H1 (cell line): Measurements from ENCODE around the gene ALLC. TPM values are rescaled to one million over a fixed set of nuclear protein-coding genes. Genes with fewer than 3 reads are reported as not detected.

Experiments used
- CTCF ChIA-PET: fragments of 300-600 bp; sonication (Branson Sonifier 250); formaldehyde crosslinking; loops from one replicate; lab custom pipeline; 2021; ENCODE audit not compliant: partially characterized antibody; lab: Charles Lee
- POLR2A ChIA-PET: fragments of 300-600 bp; sonication (Branson Sonifier 250); formaldehyde crosslinking; loops from one replicate; lab custom pipeline; 2021; ENCODE audit warnings: inconsistent platforms; ENCODE audit not compliant: partially characterized antibody; lab: Charles Lee
- DNase-seq, 2 experiments: peaks; one replicate each; pipeline versions ENCODE4 v3.0.0 to v3.0.0-alpha.2; 2010 to 2022; ENCODE audit warnings: low spot score in 2 of 2, low read depth in 1 of 2, mixed read lengths in 1 of 2
- FAIRE-seq: peaks from 2 replicates; lab custom pipeline; 2011; peaks lifted over from hg19 to GRCh38; lab: Jason Lieb, UNC
- H2AFZ ChIP-seq: 2 replicates; pipeline ENCODE4 v1.8.1; 2012; ENCODE audit warnings: low read length, inconsistent platforms
- H2AK5ac ChIP-seq: 2 replicates; pipeline ENCODE4 v1.6.1; 2013; ENCODE audit warnings: low read depth, low read length
- H2BK120ac ChIP-seq: replicated peaks from 2 replicates; pipeline ENCODE3; 2013; ENCODE audit warnings: low read depth, low read length, inconsistent platforms
- H2BK12ac ChIP-seq: 2 replicates; pipeline ENCODE4 v1.6.1; 2013; ENCODE audit warnings: low read depth, low read length
- H2BK15ac ChIP-seq: 2 replicates; pipeline ENCODE4 v1.6.1; 2013; ENCODE audit warnings: low read length
- H2BK20ac ChIP-seq: 2 replicates; pipeline ENCODE4 v1.6.1; 2013; ENCODE audit warnings: low read length
- H2BK5ac ChIP-seq: 2 replicates; pipeline ENCODE4 v1.6.1; 2013; ENCODE audit warnings: low read depth, low read length
- H3K14ac ChIP-seq: 2 replicates; pipeline ENCODE4 v1.6.1; 2013; ENCODE audit warnings: inconsistent platforms; ENCODE audit not compliant: insufficient read length
- H3K18ac ChIP-seq: 2 replicates; pipeline ENCODE4 v1.6.1; 2013; ENCODE audit warnings: low read length; ENCODE audit errors: extremely low read depth
- H3K23ac ChIP-seq: 2 replicates; pipeline ENCODE4 v1.6.1; 2013; ENCODE audit warnings: inconsistent platforms; ENCODE audit not compliant: insufficient read length
- H3K23me2 ChIP-seq: 2 replicates; pipeline ENCODE4 v1.6.1; 2013; ENCODE audit warnings: low read depth, low read length
- H3K27ac ChIP-seq: 2 replicates; pipeline ENCODE4 v1.6.1; 2011; ENCODE audit warnings: low read depth, low read length, inconsistent platforms
- H3K27me3 ChIP-seq, 4 experiments: replicated peaks in 1 of 4; 1 replicate in 1 of 4; 2 replicates in 3 of 4; pipeline versions ENCODE4 v1.6.1 to v1.8.1; 2011 to 2013; ENCODE audit warnings: low read length in 3 of 4, mild to moderate bottlenecking in 3 of 4, inconsistent platforms in 2 of 4, mixed read lengths in 2 of 4, moderate library complexity in 1 of 4; ENCODE audit not compliant: control insufficient read depth in 3 of 4, insufficient read depth in 3 of 4; ENCODE audit errors: extremely low read depth in 1 of 4
- H3K36me3 ChIP-seq, 4 experiments: 2 replicates each; pipeline versions ENCODE4 v1.6.1 to v1.8.1; 2011 to 2013; ENCODE audit warnings: mild to moderate bottlenecking in 4 of 4, low read length in 3 of 4, moderate library complexity in 2 of 4, control low read depth in 1 of 4, inconsistent platforms in 1 of 4; ENCODE audit not compliant: insufficient read depth in 4 of 4, control insufficient read depth in 2 of 4
- H3K4ac ChIP-seq: replicated peaks from 2 replicates; pipeline ENCODE3; 2013; ENCODE audit warnings: low read length, low read depth, mixed read lengths, inconsistent platforms; ENCODE audit not compliant: insufficient read length
- H3K4me1 ChIP-seq, 4 experiments: replicated peaks in 1 of 4; 1 replicate in 1 of 4; 2 replicates in 3 of 4; pipeline versions ENCODE4 v1.6.1 to v1.8.1; 2011 to 2013; ENCODE audit warnings: low read length in 3 of 4, inconsistent platforms in 2 of 4, mixed read lengths in 1 of 4; ENCODE audit not compliant: insufficient read depth in 4 of 4, control insufficient read depth in 3 of 4
- H3K4me2 ChIP-seq, 2 experiments: 2 replicates each; pipeline versions ENCODE4 v1.6.1 to v1.8.1; 2011 to 2013; ENCODE audit warnings: low read depth in 2 of 2, low read length in 2 of 2, control low read depth in 1 of 2, inconsistent platforms in 1 of 2, mild to moderate bottlenecking in 1 of 2; ENCODE audit not compliant: insufficient read depth in 1 of 2
- H3K4me3 ChIP-seq, 4 experiments: fragments of 200-600, 300-600 bp in 1 of 4; sonication (generic), shearing (Covaris generic), sonication (Bioruptor Twin) in 1 of 4; 2 replicates each; pipeline versions ENCODE4 v1.5.1 to v1.8.1; 2011 to 2016; ENCODE audit warnings: low read length in 4 of 4, low read depth in 3 of 4, control low read depth in 2 of 4, inconsistent platforms in 2 of 4, mild to moderate bottlenecking in 2 of 4, mixed read lengths in 1 of 4, moderate library complexity in 1 of 4; ENCODE audit not compliant: insufficient read depth in 2 of 4; ENCODE audit errors: extremely low read depth in 1 of 4
- H3K56ac ChIP-seq: replicated peaks from 2 replicates; pipeline ENCODE3; 2013; ENCODE audit warnings: low read depth, mild to moderate bottlenecking, mixed read lengths, low read length, inconsistent platforms; ENCODE audit not compliant: insufficient read length
- H3K79me1 ChIP-seq: 2 replicates; pipeline ENCODE4 v1.6.1; 2013; ENCODE audit warnings: low read depth, low read length, control low read depth
- H3K79me2 ChIP-seq, 2 experiments: 2 replicates each; pipeline versions ENCODE4 v1.6.1 to v1.8.1; 2012 to 2013; ENCODE audit warnings: low read length in 2 of 2, mild to moderate bottlenecking in 2 of 2, inconsistent platforms in 1 of 2; ENCODE audit not compliant: insufficient read depth in 2 of 2, control insufficient read depth in 1 of 2
- H3K9ac ChIP-seq, 4 experiments: replicated peaks in 1 of 4; 1 replicate in 1 of 4; 2 replicates in 3 of 4; pipeline versions ENCODE4 v1.6.1 to v1.8.1; 2011 to 2013; ENCODE audit warnings: low read depth in 3 of 4, low read length in 3 of 4, control low read depth in 2 of 4, mild to moderate bottlenecking in 2 of 4, moderate library complexity in 2 of 4, inconsistent platforms in 1 of 4; ENCODE audit errors: extremely low read depth in 1 of 4
- H3K9me3 ChIP-seq, 2 experiments: 2 replicates each; pipeline versions ENCODE4 v1.6.1 to v1.8.1; 2012 to 2013; ENCODE audit warnings: mild to moderate bottlenecking in 2 of 2, moderate library complexity in 2 of 2, control low read depth in 1 of 2, inconsistent platforms in 1 of 2, low read depth in 1 of 2, low read length in 1 of 2, mixed read lengths in 1 of 2; ENCODE audit not compliant: insufficient read depth in 2 of 2
- H4K20me1 ChIP-seq, 2 experiments: replicated peaks in 1 of 2; 2 replicates each; pipeline versions ENCODE3 to v1.8.1; 2011 to 2013; ENCODE audit warnings: inconsistent platforms in 2 of 2, low read length in 2 of 2, mild to moderate bottlenecking in 1 of 2; ENCODE audit not compliant: insufficient read depth in 2 of 2, control insufficient read depth in 1 of 2
- H4K5ac ChIP-seq: 2 replicates; pipeline ENCODE4 v1.6.1; 2013; ENCODE audit warnings: low read length, low read depth, mixed read lengths, inconsistent platforms; ENCODE audit not compliant: insufficient read length
- H4K8ac ChIP-seq: 2 replicates; pipeline ENCODE4 v1.8.0; 2013; ENCODE audit warnings: mild to moderate bottlenecking, moderate library complexity, low read length, inconsistent platforms; ENCODE audit not compliant: insufficient read depth; ENCODE audit errors: extremely low read depth
- H4K91ac ChIP-seq: replicated peaks from 2 replicates; pipeline ENCODE3; 2013; ENCODE audit warnings: low read length, mixed read lengths, inconsistent platforms; ENCODE audit not compliant: insufficient read length
- CHD2 ChIP-seq: IDR thresholded peaks from 2 replicates; pipeline ENCODE4 v1.6.1; 2012; ENCODE audit warnings: low read length, improper control_type of control experiment
- CTBP2 ChIP-seq: IDR thresholded peaks from 2 replicates; pipeline ENCODE4 v1.7.0; 2011; ENCODE audit warnings: borderline replicate concordance, mild to moderate bottlenecking, moderate library complexity, mixed read lengths, low read length; ENCODE audit not compliant: insufficient read depth, insufficient read length
- EGR1 ChIP-seq: IDR thresholded peaks from 2 replicates; pipeline ENCODE4 v1.6.1; 2011; ENCODE audit warnings: low read depth, low read length, borderline replicate concordance
- EZH2 ChIP-seq: fragments of 200-600 bp; sonication (generic); IDR thresholded peaks from 2 replicates; pipeline ENCODE4 v1.7.1; 2012; ENCODE audit warnings: low read depth, mild to moderate bottlenecking, moderate library complexity, low read length, inconsistent platforms; ENCODE audit not compliant: severe bottlenecking
- HDAC2 ChIP-seq, 2 experiments: fragments of 300-600 bp in 1 of 2; sonication (generic) in 1 of 2; IDR thresholded peaks; 2 replicates each; pipeline ENCODE4 v1.6.1; 2011 to 2012; ENCODE audit warnings: low read depth in 2 of 2, low read length in 2 of 2, mild to moderate bottlenecking in 2 of 2, moderate library complexity in 2 of 2, borderline replicate concordance in 1 of 2, inconsistent platforms in 1 of 2
- RAD21 ChIP-seq, 2 experiments: IDR thresholded peaks in 1 of 2; conservative IDR thresholded peaks in 1 of 2; 2 replicates each; pipeline ENCODE4 v1.6.1; 2011; ENCODE audit warnings: low read depth in 2 of 2, low read length in 2 of 2, improper control_type of control experiment in 1 of 2, inconsistent platforms in 1 of 2, mild to moderate bottlenecking in 1 of 2, moderate library complexity in 1 of 2
- RNF2 ChIP-seq: fragments of 200-900, 300-1000 bp; sonication (generic); IDR thresholded peaks from 2 replicates; pipeline ENCODE4 v1.7.1; 2016; ENCODE audit warnings: borderline replicate concordance, low read depth, mild to moderate bottlenecking, antibody characterized with exemption, low read length; ENCODE audit not compliant: poor library complexity, severe bottlenecking; ENCODE audit errors: missing control alignments
- SP1 ChIP-seq: IDR thresholded peaks from 2 replicates; pipeline ENCODE4 v1.6.1; 2011; ENCODE audit warnings: low read depth, low read length
- TAF7 ChIP-seq: optimal IDR thresholded peaks from 2 replicates; pipeline ENCODE3; 2011; ENCODE audit warnings: low read depth, mild to moderate bottlenecking, inconsistent platforms, low read length, moderate library complexity, borderline replicate concordance
- TCF12 ChIP-seq: IDR thresholded peaks from 2 replicates; pipeline ENCODE4 v1.6.1; 2011; ENCODE audit warnings: low read depth, mild to moderate bottlenecking, low read length
- WGBS, 2 experiments: shearing (Covaris generic) in 1 of 2; methylation state at CpG; one replicate each; pipeline versions ENCODE4 v1.1.6 to v1.1.7; 2013 to 2015; ENCODE audit warnings: low lambda C conversion rate in 2 of 2, mixed read lengths in 2 of 2, inconsistent platforms in 1 of 2, low coverage in 1 of 2, missing lambda C conversion rate in 1 of 2; ENCODE audit not compliant: insufficient replicate concordance in 2 of 2, insufficient coverage in 1 of 2, insufficient read length in 1 of 2; ENCODE audit errors: extremely low coverage in 1 of 2, missing lambda C conversion rate in 1 of 2; 5-methylcytosine and 5-hydroxymethylcytosine counted together
- polyA plus RNA-seq, 7 experiments: library from polyadenylated mRNA; depleted of rRNA in 3 of 7; stranded (reverse) in 5 of 7; unstranded in 2 of 7; fragments of >200 nt in 5 of 7; fragments of 200-250 nt in 2 of 7; gene quantifications; 1 replicate in 5 of 7; 2 replicates in 1 of 7; 4 replicates in 1 of 7; pipeline versions ENCODE4 v1.2.1 to v1.2.3, GENCODE V29; 2011 to 2013; ENCODE audit warnings: missing spikeins in 2 of 7, mixed read lengths in 2 of 7
- total RNA-seq: library from RNA; stranded (reverse); fragmentation: NEBNext Ultra II Directional; extraction: Animal tissue kit (Norgen Biotek cat#: 25700); gene quantifications from 2 replicates; pipeline ENCODE4 v1.2.1, GENCODE V29; 2021

ALLC gene
- total and polyA plus RNA-seq, 2 of the 8 experiments (the other 6 are each of a cell fraction or from before 2014, with no cell fraction given): not detected

GRCh38 chr2:3637692-3638455 is 20.1 kb upstream of the ALLC start:
- H3K27ac ChIP-seq: no peak overlapping the region
- no peaks in the 10 kb centered on the region for H3K36me3 ChIP-seq
- FAIRE-seq (no peak), DNase-seq (peak in 1 of 2 experiments; percentile 39)
- H2AK5ac ChIP-seq: no peak overlapping the region
- H2BK12ac ChIP-seq: 0 out of 2 replicates have a peak overlapping the region, but pooled peaks have one; percentile 17
- H4K8ac ChIP-seq: peak overlapping the region; percentile 14; the same call in 1 of the 2 replicates
- H3K4ac ChIP-seq: no peak overlapping the region
- no peak overlapping the region for H2AFZ ChIP-seq
- no peaks in the 10 kb centered on the region; a peak in 1 of 7 replicates for H3K4me1 ChIP-seq
- no peaks in the 10 kb centered on the region for H4K20me1 ChIP-seq
- H3K79me1 ChIP-seq: no peaks in the 10 kb centered on the region
- H3K9me3 ChIP-seq: no peaks in the 10 kb centered on the region
- WGBS, 2 experiments: 92% methylated on average over 30 of the region's 30 CpGs; no CpG with 5 or more reads in 1 of the 2 experiments
- ChIA-PET POLR2A (interaction anchor here (1.2 to 2.2 kb wide), 2 partner anchors 14 to 80 kb away, joined by 4 to 9 read pairs; partner anchors contain the start of gene RNASEH1), CTCF (interaction anchor here (0.7 to 2.4 kb wide), 4 partner anchors 9 to 14 kb away, joined by 3 to 13 read pairs (median 6); no protein-coding TSS in a partner anchor)
- H3K27me3 ChIP-seq: no peaks in the 10 kb centered on the region; a peak in 1 of 7 replicates
- no peak overlapping the region for H2BK15ac ChIP-seq
- no peak overlapping the region for H3K14ac ChIP-seq
- no peak overlapping the region for H2BK5ac ChIP-seq
- H3K4me2 ChIP-seq: no peak overlapping the region
- H4K91ac ChIP-seq: no peak overlapping the region
- no peak overlapping the region for H2BK120ac ChIP-seq
- no peak overlapping the region for H3K4me3 ChIP-seq
- no peaks in the 10 kb centered on the region for H3K79me2 ChIP-seq
- H3K23me2 ChIP-seq: no peaks in the 10 kb centered on the region
- H3K23ac ChIP-seq: no peak overlapping the region
- H3K56ac ChIP-seq: no peak overlapping the region
- H3K18ac ChIP-seq: no peak overlapping the region; the same call in 1 of the 2 replicates
- H3K9ac ChIP-seq: no peak overlapping the region
- H4K5ac ChIP-seq: no peak overlapping the region
- no peak overlapping the region for H2BK20ac ChIP-seq
- TF ChIP-seq CTBP2: no peak
- no peak for TF ChIP-seq SP1
- TF ChIP-seq CHD2: no peak
- TF ChIP-seq EZH2: no peak
- TF ChIP-seq RAD21 (IDR thresholded peaks at IDR 0.05 in 1 of 2, conservative IDR thresholded peaks at IDR 0.05 in 1 of 2; ENCODE audit: low read depth in 2 of 2, low read length in 2 of 2): no peak
- no peak for TF ChIP-seq RNF2
- TF ChIP-seq TAF7: no peak
- no peak for TF ChIP-seq TCF12
- TF ChIP-seq EGR1: no peak
- TF ChIP-seq HDAC2 (IDR thresholded peaks at IDR 0.05; ENCODE audit: borderline replicate concordance in 1 of 2, low read depth in 2 of 2, low read length in 2 of 2): no peak
